GM10847 (cell line): ENCODE measurements around the gene S100A10.

Experiments
- POLR2A ChIP-seq: IDR thresholded peaks from 2 replicates; pipeline ENCODE4 v1.6.1; 2011; ENCODE audit not compliant: insufficient read length; ENCODE audit errors: extremely low read depth

Gene S100A10

DNA sequence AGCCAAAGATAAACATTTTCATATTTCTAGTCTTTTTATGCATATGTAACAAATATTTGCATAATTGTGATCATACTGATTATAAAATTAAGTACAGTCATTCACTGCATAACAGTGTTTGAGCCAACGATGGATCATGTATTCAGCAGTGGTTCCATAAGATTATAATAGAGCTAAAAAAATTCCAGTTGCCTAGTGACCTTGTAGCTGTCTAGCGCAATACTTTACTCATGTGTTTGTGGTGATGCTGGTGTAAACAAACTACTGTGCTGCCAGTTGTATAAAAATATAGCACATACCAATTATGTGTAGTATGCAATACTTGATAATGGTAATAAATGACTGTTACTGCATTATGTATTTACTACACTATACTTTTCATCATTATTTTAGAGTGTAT is 2.1 kb upstream of the S100A10 start:
- TF ChIP-seq POLR2A: no peak

DNA sequence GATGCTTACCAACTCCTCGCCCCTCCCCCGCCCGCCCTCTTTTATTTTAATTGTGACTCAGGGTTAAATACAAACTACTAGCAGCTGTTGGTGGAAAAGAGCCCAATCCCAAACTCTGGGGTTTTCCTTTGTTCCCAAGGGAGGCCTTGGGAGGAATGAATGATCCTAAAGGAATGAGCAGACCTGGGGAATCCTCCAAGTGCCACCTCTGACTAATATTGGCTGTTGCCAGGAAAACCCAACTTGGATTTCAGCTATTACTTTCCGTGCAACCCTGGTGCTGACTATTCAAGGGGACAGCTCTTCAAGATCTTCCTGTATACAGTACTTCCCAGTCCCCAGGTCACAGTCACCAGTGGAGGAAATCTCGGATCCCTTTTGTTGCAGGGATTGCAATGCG is 1.3 kb upstream of the S100A10 start:
- TF ChIP-seq POLR2A: no peak

DNA sequence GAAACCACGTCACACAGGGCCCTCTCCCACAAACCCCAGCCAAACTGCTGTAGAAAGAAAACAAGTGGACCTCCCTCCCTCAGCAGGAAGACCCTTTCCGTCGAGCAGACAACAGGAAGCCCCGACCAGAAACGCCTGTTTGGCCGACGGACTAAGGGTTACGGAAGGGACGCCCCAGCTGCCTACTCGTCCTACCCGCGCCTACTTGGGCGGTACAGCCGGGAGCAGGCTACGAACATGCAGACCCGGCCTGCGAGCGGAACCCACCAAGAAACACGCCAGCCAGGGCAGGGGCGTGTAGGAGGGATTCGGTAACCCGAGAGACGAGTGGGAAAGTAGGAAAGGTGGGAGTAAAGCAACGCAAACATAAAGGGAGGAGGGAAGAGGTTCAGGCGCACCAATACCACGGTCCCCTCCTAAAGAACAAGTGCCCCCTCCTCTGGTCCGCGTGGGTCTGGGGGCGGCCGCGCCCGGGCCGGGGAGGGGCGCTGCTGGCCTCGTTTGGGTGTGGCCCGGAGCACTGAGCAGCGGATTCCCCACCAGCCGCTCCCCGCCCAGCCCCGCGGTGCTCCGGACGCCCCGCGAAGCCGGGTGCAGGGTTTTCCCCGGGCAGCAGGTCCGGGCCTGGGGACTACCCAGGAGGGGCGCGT is 450 bp downstream of the S100A10 start:
- TF ChIP-seq POLR2A: no peak

DNA sequence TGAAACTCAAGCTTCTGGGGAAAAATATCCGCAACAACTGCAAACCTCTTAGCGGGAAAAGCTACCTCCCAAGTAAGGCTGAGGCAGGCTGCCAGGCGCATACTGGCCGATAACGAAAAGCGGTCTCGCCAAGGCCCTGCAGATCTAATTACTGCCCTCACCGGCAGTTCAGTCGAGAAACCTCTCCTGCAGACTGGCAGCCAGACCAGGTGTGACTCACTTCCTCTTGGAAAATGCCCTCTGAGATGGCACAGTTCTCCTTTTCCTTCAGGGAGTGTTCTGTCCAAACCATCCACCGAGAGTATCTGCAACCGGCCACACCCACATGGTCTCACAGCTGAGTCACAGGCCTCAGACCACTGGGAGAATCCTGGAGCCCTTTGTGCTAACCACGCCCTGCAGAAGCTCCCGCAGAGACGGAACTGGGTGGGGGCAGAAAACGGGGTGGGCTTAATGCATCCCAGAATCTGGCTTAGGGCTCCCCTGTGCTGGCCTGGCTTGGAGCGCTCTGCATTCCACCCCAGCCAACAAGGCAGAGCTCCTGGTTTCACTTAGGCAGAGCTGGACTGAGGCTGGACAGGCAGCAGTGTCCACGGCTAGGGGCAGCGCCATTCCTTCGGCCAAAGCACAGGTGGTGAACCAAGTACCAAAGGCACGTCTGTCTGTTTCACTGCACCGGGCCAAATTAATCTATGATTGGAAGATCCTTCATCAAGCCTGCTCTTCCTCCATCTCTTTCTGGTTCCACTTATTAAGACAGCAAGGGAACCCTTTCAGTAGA is 1.2 kb downstream of the S100A10 start:
- TF ChIP-seq POLR2A: no peak

DNA sequence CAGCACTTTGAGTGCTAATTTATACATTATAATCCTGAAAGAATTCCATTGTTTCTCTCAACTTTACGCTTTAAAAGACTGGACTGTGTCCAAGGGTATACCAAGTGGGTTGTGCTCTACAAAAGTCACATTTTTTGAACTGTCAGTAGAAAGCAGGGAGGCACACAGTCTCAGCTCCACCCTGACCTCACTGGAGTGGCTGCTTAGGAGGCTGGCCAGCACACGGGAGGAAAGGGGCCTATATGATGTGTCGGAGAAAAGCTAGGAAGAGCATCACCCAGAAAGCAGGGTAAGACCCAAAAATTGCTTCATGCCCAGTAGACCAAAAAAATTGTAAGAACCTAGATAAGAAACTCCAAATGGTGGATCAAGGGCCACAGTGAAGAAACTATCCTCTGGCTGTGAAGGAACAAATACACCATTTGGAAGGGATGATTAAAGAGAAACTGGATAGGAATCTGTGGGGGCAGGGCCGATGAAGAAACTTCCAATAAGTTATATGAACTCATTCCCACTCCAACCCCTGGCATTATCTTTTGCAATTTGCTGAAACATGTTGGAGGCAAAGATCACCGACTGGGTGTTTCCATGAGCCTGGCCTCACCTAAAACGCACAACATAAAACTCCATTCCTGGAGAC is 1.9 kb downstream of the S100A10 start:
- no peak for TF ChIP-seq POLR2A

GRCh38 chr1:151990856-151991198 is 2.8 kb downstream of the S100A10 start:
- no peak for TF ChIP-seq POLR2A

DNA sequence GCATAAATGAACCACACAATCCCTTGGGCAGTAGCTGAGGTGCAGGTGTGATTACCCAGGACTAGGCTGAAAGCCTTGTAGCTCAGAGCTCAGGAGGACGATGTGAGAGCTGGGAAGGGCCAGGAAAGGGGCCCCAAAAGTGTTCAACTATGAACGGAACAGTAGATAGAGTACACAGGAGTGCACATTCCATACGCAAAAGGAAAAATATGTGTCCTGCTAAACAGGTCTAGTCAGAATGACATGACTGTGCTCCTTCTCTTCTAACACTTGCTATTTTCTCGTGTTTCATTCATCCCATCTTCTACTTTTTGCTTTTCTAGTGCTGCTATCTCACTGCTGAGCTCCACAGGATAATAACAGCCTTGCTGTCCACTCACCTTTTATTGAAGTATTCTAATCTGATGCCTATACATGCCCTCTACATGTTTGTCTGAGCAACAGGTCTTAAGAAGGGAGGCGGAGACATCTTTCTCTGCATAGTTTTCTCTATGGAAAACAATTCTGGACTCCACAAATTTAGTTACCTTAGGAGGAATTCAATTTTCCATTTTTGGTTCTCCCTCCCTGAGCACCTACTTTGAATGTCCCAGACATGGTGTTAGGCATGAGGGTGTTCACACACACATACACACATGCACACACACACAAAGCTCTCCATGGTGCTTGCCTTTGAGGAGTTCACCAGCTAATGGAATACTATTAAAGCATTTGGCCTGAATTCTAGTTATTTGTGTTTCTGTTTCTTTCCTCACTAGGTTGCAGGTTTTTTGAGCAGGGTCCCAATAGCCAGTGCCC is 3.4 kb downstream of the S100A10 start:
- no peak for TF ChIP-seq POLR2A

GRCh38 chr1:151989211-151989862 is 4.3 kb downstream of the S100A10 start:
- no peak for TF ChIP-seq POLR2A

- TF ChIP-seq POLR2A: no peak
Measured at GRCh38 chr1:151988405-151988923, 5.2 kb downstream of the S100A10 start.

DNA sequence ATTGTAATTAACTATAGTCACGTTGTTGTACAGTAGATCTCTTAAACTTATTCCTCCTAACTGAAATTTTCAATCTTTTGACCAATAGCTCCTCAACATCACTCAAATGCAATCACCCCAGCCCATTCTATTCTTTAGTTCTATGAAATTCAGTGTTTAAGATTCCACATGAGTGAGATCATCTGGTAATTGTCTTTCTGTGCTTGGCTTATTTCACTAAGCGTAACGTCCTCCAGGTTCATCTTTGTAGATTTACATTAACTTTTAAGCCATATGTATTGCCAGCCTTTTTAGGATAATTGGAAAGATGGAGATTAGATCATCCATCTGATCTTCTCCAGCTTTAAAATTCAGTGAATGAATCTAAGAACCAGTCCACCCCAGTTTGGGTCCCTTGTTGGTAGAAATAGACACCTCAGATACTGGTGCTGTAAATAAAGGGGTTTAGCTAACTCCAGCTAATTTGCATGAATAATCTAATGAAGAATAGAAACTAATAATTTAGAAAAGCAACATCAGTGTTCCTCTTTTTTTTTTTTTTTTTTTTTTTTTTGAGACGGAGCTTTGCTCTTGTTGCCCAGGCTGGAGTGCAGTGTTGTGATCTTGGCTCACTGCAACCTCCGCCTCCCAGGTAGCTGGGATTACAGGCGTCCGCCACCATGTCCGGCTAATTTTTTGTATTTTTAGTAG is 7.0 kb downstream of the S100A10 start:
- no peak for TF ChIP-seq POLR2A

DNA sequence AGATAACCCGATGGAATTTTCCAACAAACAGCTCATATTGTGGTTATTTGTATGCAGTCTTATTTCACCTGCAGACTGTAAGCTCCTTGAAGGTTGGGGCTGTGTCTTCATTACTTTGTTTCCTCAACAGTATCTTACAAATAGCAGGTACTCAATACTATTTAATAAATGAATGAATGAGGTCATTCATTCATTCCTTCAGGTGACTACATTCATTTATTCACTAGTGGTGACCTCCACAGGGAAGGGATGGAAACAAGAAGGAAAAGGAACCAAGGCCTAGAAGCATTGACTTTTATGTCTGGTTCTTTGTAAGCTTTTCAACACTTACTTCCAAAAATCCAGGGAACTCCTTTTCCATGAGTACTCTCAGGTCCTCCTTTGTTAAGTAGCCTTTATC is 7.9 kb downstream of the S100A10 start:
- no peak for TF ChIP-seq POLR2A

DNA sequence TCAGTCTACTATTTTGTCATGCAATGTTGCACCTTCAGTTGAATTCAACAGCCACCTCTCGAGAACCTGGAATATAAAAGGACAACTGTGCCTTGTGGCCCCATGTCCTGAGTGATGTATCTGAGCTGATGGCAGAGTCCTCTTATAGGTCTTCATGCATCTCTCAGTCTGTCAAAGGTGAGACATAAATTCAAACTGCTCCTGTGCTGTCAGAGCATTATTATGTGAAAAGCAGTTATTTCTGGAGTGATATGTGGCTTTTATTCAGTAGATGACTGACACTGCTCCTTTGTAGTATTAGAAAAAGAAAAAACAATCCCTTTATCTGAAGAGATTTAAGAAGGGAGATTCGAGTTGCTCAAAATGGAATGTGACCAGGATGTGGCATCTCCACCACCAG is 8.4 kb downstream of the S100A10 start:
- TF ChIP-seq POLR2A: no peak

DNA sequence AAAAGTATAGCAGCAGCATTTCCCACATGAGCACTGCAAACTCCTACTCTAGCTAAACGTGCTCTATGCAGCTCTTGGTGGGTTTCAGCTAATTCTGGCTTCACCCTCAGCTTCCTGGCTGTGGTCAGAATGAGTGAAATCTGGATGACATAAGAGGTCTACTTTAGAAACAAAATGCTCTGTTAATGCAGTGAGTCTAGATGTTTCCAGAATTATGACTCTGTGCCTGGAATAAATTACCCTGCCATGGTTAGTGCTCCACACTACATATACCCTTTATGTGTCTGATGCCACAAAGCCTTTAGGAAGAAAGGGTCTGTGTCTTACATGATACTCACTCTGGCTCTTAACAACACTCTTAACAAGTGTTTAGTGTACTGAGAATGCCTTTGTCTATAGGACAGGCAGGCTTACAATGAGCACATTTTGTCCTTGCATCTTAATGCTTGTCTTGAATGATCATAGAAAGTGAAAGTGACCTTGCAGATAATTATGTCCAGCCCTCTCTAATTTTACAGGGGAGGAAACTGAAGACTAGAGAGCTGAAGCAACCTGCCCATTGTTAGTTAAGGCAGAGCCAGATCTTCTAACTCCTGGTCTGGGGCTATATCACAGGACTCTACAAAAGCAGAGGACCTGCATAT is 9.2 kb downstream of the S100A10 start:
- no peak for TF ChIP-seq POLR2A
